ENCODE results near the gene ZNF384. TPM values are rescaled to one million over a fixed set of nuclear protein-coding genes. Genes with fewer than 3 reads are reported as not detected.
A peak's percentile ranks its signal among the peaks of the same experiment; 100 is the strongest.

Gene ZNF384
- total and polyA plus RNA-seq, 8 donors = 39.3 to 97.9 (median 89.2) TPM

- peak overlapping the region; percentile 76 to 78 for H3K4me3 ChIP-seq
- intact Hi-C loops (cut with DNase I) = no loop called here
- ATAC-seq (no peak), DNase-seq (peak in 2 of 4 donors; percentile 83 to 87)
- H3K9me3 ChIP-seq = no peaks in the 10 kb centered on the region
- H3K27me3 ChIP-seq = no peaks in the 10 kb centered on the region
- TF ChIP-seq, protein P1, sequence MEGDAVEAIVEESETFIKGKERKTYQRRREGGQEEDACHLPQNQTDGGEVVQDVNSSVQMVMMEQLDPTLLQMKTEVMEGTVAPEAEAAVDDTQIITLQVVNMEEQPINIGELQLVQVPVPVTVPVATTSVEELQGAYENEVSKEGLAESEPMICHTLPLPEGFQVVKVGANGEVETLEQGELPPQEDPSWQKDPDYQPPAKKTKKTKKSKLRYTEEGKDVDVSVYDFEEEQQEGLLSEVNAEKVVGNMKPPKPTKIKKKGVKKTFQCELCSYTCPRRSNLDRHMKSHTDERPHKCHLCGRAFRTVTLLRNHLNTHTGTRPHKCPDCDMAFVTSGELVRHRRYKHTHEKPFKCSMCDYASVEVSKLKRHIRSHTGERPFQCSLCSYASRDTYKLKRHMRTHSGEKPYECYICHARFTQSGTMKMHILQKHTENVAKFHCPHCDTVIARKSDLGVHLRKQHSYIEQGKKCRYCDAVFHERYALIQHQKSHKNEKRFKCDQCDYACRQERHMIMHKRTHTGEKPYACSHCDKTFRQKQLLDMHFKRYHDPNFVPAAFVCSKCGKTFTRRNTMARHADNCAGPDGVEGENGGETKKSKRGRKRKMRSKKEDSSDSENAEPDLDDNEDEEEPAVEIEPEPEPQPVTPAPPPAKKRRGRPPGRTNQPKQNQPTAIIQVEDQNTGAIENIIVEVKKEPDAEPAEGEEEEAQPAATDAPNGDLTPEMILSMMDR (IDR thresholded peaks at IDR 0.05) = no peak
- H3K36me3 ChIP-seq = peaks cover 0 to 11% of the 10 kb centered on the region in 2 donors
- H3K27ac ChIP-seq = peak overlapping the region; percentile 88 to 98
- H3K4me1 ChIP-seq = peaks cover 10 to 54% of the 10 kb centered on the region in 2 donors
These were observed 604 bp downstream of the ZNF384 start for GRCh38 chr12:6688543-6688998.

GRCh38 chr12:6685814-6686213 is 3.4 kb downstream of the ZNF384 start:
- no peak for DNase-seq
- H3K9me3 ChIP-seq = no peaks in the 10 kb centered on the region
- no peak overlapping the region for H3K4me3 ChIP-seq
- TF ChIP-seq, protein P1 (IDR thresholded peaks at IDR 0.05) = no peak
- peaks cover 0 to 36% of the 10 kb centered on the region in 2 donors for H3K36me3 ChIP-seq
- H3K4me1 ChIP-seq = peaks cover 10 to 55% of the 10 kb centered on the region in 2 donors
- intact Hi-C loops (cut with DNase I) = no loop called here
- H3K27ac ChIP-seq = no peak overlapping the region
- no peaks in the 10 kb centered on the region for H3K27me3 ChIP-seq
- ATAC-seq = no peak

DNA sequence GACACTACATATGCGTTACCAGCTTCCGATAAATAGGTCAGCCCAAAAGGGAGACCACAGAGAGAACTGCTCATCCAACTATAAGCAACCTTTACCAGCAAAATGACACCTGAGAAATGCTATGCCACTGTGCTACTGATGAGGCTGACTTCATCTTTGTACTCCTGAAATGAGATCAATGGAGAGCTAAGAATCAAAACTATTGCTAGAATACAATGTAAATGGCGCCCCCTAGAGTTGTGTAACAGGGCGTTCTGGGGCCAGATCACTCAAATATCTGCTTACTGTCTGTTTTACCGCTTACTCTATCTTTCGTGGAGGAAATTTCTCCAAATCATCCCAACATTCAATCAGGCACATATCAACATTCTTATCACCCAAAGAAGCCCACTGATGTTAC is 4.6 kb downstream of the ZNF384 start:
- Histone ChIP-seq H3K4me1 (peaks cover 10 to 52% of the 10 kb centered on the region in 2 donors), H3K9me3 (no peaks in the 10 kb centered on the region), H3K27ac (no peak overlapping the region), H3K27me3 (no peaks in the 10 kb centered on the region), H3K4me3 (no peak overlapping the region), H3K36me3 (peaks cover 0 to 47% of the 10 kb centered on the region in 2 donors)
- ATAC-seq (no peak), DNase-seq (no peak)
- TF ChIP-seq, protein P1 (IDR thresholded peaks at IDR 0.05) = peak; percentile 37 to 44
- intact Hi-C loops (cut with DNase I) = no loop called here

- H3K4me1 ChIP-seq = peaks cover 0 to 13% of the 10 kb centered on the region in 2 donors
- DNase-seq (no peak), ATAC-seq (no peak)
- H3K27me3 ChIP-seq = no peaks in the 10 kb centered on the region
- TF ChIP-seq, protein P1 (IDR thresholded peaks at IDR 0.05) = no peak
- intact Hi-C loops (cut with DNase I) = no loop called here
- no peak overlapping the region for H3K4me3 ChIP-seq
- H3K9me3 ChIP-seq = no peaks in the 10 kb centered on the region
- H3K27ac ChIP-seq = no peak overlapping the region
- H3K36me3 ChIP-seq = peaks cover 0 to 96% of the 10 kb centered on the region in 2 donors
These were observed 12.2 kb downstream of the ZNF384 start for GRCh38 chr12:6676962-6677361.

DNA sequence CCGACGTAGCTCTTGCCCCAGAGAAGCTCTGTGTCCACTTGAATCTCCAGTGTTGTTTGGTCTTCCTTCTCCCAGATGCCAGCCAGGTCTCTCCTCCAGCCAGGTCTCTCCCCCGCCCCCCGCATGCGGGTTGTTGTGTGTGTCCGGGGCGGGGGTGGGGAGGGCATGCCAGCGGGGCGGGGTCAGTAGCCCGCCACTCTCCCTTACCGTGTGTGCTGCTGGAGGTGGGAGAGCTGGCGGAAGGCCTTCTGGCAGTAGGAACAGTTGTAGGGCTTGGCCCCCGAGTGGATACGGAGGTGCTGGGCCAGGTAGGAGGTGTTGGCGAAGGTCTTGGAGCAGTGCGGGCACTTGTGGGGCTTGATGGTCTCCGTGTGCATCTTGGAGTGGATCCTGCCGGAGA is 17.0 kb downstream of the ZNF384 start:
- intact Hi-C loops (cut with DNase I) = no loop called here
- H3K36me3 ChIP-seq = peaks cover 4 to 100% of the 10 kb centered on the region in 2 donors

More for the DNA sequence above, 17.0 kb downstream of the ZNF384 start:
- H3K27me3 ChIP-seq = no peaks in the 10 kb centered on the region
- no peak overlapping the region for H3K4me3 ChIP-seq
- TF ChIP-seq, protein P1 (IDR thresholded peaks at IDR 0.05) = no peak
- ATAC-seq (no peak), DNase-seq (no peak)
- H3K27ac ChIP-seq = no peak overlapping the region
- no peaks in the 10 kb centered on the region for H3K4me1 ChIP-seq
- no peaks in the 10 kb centered on the region for H3K9me3 ChIP-seq
